SH-SY5Y (cell line): ENCODE results near the gene CCDC179.

Experiments used
- GATA2 ChIP-seq: IDR thresholded peaks from 2 replicates; pipeline ENCODE4 v1.6.1; 2011; ENCODE audit warnings: mild to moderate bottlenecking, low read depth, low read length
- GATA3 ChIP-seq: IDR thresholded peaks from 2 replicates; pipeline ENCODE4 v1.6.1; 2011; ENCODE audit warnings: low read depth, mild to moderate bottlenecking, low read length, moderate library complexity

DNA sequence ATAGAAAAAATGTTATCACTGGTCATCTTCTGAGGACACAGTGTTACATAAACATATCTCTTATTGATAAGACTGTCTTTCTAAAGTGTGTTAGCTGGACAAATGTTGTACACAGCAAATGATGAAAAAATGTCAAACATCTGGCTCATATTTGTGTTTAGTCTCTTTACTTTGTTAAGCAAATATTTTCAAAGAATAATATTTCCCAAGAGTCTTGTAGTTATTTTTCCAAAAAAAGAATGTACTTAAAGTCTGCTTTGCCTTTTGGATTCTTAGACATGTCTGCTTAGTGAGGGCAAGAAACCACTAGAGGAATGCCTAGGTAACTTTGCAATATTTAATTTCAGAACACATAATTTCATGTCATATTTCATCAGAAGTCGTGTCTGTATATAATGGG lies 23.9 kb upstream of the CCDC179 start:
- TF ChIP-seq GATA2 (no peak), GATA3 (no peak)
